Activated naive CD8-positive, alpha-beta T cell treated with anti-CD3 and anti-CD28 coated beads, Interleukin-2, amount 10 ng/mL, durations not matched to agents 7 days and 5 days (primary cell): ENCODE measurements around the gene ITM2A. TPM values are rescaled to one million over a fixed set of nuclear protein-coding genes. Genes with fewer than 3 reads are reported as not detected.

ENCODE experiments used
- ATAC-seq: fragments of 150-1000 bp; cut with Tn5 transposase; one replicate; pipeline ENCODE4 v1.10.0; 2021; ENCODE audit warnings: low read depth, moderate library complexity
- POLR2A ChIA-PET: fragments of 350-600 bp; sonication (Branson Sonifier 250); formaldehyde crosslinking; loops from one replicate; lab custom pipeline; 2021; ENCODE audit warnings: antibody characterized with exemption; lab: Charles Lee
- DNase-seq: peaks from one replicate; pipeline ENCODE4 v3.0.0; 2021
- H3K27ac Mint-ChIP-seq: one replicate; pipeline ENCODE4 v1.8.0; 2022; ENCODE audit warnings: mild to moderate bottlenecking, mixed read lengths
- H3K27me3 Mint-ChIP-seq: one replicate; pipeline ENCODE4 v1.8.0; 2022; ENCODE audit warnings: mild to moderate bottlenecking, moderate library complexity, mixed read lengths
- H3K36me3 Mint-ChIP-seq: one replicate; pipeline ENCODE4 v1.8.0; 2021; ENCODE audit warnings: mild to moderate bottlenecking, mixed read lengths
- H3K4me1 Mint-ChIP-seq: one replicate; pipeline ENCODE4 v1.8.0; 2021; ENCODE audit warnings: mixed read lengths
- H3K4me3 Mint-ChIP-seq: one replicate; pipeline ENCODE4 v1.8.0; 2022; ENCODE audit warnings: mild to moderate bottlenecking, moderate library complexity, mixed read lengths
- H3K9me3 Mint-ChIP-seq: one replicate; pipeline ENCODE4 v1.8.0; 2021; ENCODE audit warnings: mixed read lengths
- total RNA-seq, 2 experiments: library from RNA; stranded (reverse); gene quantifications; one replicate each; pipeline ENCODE4 v1.2.3, GENCODE V29; 2021

Gene ITM2A
- total RNA-seq, 2 experiments from 2014 or later = 75.8 to 84.6 TPM

DNA sequence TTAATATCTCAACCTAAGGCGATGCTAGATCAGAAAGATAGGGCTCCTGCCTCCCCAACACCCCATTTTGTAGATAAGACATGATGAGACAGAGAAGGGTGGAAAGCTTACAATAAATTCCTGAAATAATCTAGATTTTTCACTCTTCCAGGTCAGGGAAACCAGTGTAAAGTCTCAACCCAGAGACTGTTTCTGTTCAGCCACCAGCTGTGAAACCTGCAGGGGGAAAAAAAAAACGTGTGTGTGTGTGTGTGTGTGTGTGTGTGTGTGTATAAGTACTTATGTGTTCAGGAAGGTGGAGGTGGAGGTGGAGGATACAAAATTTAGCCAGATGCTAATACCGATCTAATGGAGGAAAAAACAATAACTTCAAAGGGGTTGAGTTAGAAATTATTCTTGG, 773 bp upstream of the ITM2A start:
- Mint-ChIP-seq H3K27ac (peak overlapping the region; percentile 94), H3K36me3 (peaks cover 4% of the 10 kb centered on the region), H3K27me3 (no peaks in the 10 kb centered on the region), H3K4me3 (peak overlapping the region; percentile 97), H3K9me3 (no peaks in the 10 kb centered on the region), H3K4me1 (peaks cover 22% of the 10 kb centered on the region)
- ATAC-seq (no peak), DNase-seq (no peak)
- POLR2A ChIA-PET = interaction anchor here (0.6 to 1.4 kb wide), 2 partner anchors 422 to 1541 kb away, joined by 4 to 6 read pairs; partner anchors contain the start of gene P2RY10

DNA sequence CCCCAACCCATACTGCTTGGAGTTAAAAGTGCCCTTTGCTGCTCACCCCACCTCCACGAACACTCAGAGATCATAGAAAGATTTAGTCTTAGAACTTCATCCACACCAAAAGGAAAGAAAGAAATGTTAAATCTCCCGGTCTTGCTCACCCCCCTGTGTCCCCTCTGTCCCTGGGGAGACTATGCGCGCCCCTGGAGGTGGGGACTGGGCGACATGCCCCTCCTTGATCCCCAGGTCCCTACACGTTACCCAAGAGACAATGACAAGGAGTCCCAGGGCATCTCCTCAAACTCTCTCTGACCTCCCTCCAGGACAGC, 620 bp downstream of the ITM2A start:
- no peak for ATAC-seq

DNA sequence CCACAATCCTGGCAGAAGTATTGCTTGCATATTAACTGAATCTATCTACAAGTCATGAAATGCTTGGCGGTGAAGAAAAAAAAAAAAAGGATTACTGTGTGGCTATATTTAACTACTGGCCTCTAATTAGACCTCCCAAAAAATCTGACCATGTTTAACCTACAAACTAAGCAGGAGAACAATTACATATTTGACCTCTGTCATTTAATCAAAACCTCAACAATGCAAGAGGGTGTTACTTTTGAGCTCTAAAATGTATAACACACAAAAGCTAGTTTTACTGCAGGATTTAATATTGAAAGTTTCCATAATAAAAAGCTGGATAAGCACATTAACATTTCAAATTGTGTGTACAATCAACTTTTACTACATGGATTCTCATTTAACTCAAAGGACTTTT, 1.5 kb downstream of the ITM2A start:
- POLR2A ChIA-PET = no interaction called here

More for the DNA sequence above, 620 bp downstream of the ITM2A start:
- H3K4me3 Mint-ChIP-seq = peak overlapping the region; percentile 97
- DNase-seq = no peak
- H3K27ac Mint-ChIP-seq = peak overlapping the region; percentile 94
- peaks cover 14% of the 10 kb centered on the region for H3K36me3 Mint-ChIP-seq
- no peaks in the 10 kb centered on the region for H3K9me3 Mint-ChIP-seq
- peaks cover 26% of the 10 kb centered on the region for H3K4me1 Mint-ChIP-seq
- POLR2A ChIA-PET = interaction anchor here (1.4 kb wide), 1 partner anchor 421 kb away, joined by 4 read pairs; the partner anchor contains the start of gene P2RY10
- H3K27me3 Mint-ChIP-seq = no peaks in the 10 kb centered on the region

DNA sequence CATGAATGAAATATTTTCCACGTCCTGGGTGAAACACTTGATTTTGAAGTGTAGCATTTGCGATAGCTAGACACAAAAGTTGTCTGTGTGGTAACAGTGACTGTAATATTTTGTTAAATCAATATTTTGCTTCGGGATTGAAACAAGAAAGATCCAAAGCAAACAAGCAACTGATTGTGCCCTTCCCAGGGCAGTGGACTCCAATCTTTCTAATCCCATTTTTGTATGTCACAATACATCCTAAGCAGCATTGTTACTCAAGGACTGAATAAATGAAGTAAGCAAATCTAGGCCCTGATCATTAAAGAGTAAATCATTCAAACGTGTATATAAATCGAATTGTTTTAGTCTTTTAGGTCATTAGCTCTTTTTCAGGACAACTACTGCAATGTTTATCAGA, 2.8 kb downstream of the ITM2A start:
- Mint-ChIP-seq H3K36me3 (peaks cover 20% of the 10 kb centered on the region), H3K4me3 (peak overlapping the region; percentile 69), H3K27ac (no peak overlapping the region), H3K27me3 (no peaks in the 10 kb centered on the region), H3K9me3 (no peaks in the 10 kb centered on the region), H3K4me1 (peaks cover 30% of the 10 kb centered on the region)
- POLR2A ChIA-PET = no interaction called here
- ATAC-seq = no peak
- no peak for DNase-seq

More for the DNA sequence above, 1.5 kb downstream of the ITM2A start:
- DNase-seq = no peak
- Mint-ChIP-seq H3K27ac (peak overlapping the region; percentile 94), H3K36me3 (peaks cover 20% of the 10 kb centered on the region), H3K4me3 (peak overlapping the region; percentile 97), H3K27me3 (no peaks in the 10 kb centered on the region), H3K9me3 (no peaks in the 10 kb centered on the region), H3K4me1 (peaks cover 30% of the 10 kb centered on the region)
- no peak for ATAC-seq

DNA sequence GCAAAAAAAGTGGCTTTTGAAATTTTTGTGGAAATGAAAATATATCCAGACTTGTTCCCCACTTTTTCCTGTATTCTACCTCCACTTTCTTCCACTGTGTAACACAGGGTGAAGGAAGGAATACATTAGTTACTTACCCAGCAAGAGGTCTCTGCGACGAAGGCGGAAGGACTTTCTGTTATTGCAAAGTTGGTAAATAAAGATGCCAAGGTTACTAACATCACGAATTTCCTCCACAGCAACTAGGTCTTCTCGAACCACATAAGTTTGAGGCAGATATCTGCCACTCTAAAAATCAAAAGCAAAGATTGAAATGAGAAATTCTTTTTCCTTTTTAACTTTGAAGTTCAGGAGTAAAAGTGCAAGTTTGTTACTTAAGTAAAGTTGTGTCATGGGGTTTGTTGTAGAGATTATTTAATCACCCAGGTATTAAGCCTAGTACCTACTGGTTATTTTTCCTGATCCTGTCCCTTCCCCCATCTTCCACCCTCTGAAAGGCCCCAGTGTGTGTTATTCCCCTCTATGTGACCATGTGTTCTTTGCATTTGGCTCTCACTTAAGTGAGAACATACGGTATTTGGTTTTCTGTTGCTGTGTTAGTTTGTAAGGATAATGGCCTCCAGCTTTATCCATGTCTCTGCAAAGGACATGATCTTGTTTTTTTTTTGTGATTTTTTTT, 5.8 kb downstream of the ITM2A start:
- Mint-ChIP-seq H3K27me3 (no peaks in the 10 kb centered on the region), H3K9me3 (no peaks in the 10 kb centered on the region), H3K27ac (peak overlapping the region; percentile 48), H3K4me3 (peak overlapping the region; percentile 28), H3K4me1 (peaks cover 20% of the 10 kb centered on the region), H3K36me3 (peaks cover 28% of the 10 kb centered on the region)
- ATAC-seq (no peak), DNase-seq (no peak)
- POLR2A ChIA-PET = no interaction called here

DNA sequence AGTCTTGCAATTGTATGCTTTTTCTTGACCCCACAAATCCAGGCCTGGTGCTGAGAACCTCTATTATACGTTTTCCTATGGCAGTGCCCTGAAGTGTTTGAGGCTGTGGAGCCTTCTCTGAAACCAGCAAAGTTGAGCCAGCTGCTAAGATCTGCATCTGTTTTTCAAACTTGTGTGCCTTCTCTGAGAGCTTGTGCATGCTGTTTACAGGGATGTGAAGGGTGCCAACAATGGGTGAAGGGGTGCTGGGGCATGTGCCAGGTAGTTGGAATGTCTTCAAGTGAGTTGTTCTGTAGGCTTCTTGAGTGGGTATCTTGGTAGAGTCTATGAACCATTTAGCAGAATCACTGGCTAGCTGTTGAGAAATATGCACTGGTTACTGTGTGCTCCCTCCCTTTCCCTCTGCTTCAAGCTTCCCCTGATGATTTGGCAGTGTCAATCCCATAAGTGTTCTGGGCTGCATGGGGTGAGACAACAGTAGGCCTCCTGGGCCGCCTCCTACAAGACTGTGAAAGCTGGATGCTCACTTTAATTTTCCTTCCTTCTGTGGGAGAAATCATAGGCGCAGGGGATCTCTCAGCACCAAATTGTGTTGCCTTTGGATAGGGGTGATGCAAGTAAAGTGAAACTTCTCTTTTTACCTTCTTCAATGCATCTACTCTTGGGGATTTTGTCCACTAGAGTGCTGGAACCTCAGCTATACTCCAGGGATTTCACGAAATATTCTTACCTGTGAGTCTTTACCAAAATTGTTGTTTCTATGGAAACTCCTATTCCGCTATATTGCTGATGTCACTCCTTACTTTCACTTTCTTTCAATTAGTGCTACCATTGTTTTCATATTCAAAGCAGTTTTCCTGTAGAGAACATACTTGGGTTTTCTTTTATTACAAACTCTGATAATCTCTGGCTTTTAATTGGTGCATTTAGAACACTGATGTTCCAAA, 30.0 kb downstream of the ITM2A start:
- Mint-ChIP-seq H3K4me3 (peak overlapping the region; percentile 73), H3K27ac (peak overlapping the region; percentile 83), H3K36me3 (peaks cover 6% of the 10 kb centered on the region), H3K4me1 (peaks cover 14% of the 10 kb centered on the region), H3K9me3 (peaks cover 3% of the 10 kb centered on the region), H3K27me3 (no peaks in the 10 kb centered on the region)
- no peak for ATAC-seq
- DNase-seq = no peak
- POLR2A ChIA-PET = no interaction called here

DNA sequence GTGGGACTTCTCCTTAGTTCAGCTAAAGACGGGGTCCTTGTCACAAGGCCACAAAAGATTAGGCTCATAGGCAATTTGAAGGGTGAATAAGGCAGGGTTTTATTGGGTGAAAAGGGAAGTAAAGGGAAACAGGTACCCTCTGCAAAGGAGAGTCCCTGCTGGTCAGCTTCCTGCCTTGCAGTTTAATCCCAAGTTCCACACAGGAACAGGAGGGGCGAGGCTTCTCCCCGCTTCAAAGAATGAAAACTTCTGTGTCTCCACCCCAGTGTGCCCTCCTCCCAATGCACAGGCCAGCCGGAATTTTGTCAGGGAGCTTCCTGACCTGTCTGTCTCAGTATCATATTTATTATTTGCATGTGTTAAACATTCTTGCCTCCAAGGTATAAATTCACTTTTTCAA, 37.1 kb downstream of the ITM2A start:
- DNase-seq (no peak), ATAC-seq (no peak)
- Mint-ChIP-seq H3K36me3 (no peaks in the 10 kb centered on the region), H3K4me1 (peaks cover 1% of the 10 kb centered on the region), H3K4me3 (no peak overlapping the region), H3K27ac (no peak overlapping the region), H3K9me3 (no peaks in the 10 kb centered on the region), H3K27me3 (no peaks in the 10 kb centered on the region)
- POLR2A ChIA-PET = no interaction called here

DNA sequence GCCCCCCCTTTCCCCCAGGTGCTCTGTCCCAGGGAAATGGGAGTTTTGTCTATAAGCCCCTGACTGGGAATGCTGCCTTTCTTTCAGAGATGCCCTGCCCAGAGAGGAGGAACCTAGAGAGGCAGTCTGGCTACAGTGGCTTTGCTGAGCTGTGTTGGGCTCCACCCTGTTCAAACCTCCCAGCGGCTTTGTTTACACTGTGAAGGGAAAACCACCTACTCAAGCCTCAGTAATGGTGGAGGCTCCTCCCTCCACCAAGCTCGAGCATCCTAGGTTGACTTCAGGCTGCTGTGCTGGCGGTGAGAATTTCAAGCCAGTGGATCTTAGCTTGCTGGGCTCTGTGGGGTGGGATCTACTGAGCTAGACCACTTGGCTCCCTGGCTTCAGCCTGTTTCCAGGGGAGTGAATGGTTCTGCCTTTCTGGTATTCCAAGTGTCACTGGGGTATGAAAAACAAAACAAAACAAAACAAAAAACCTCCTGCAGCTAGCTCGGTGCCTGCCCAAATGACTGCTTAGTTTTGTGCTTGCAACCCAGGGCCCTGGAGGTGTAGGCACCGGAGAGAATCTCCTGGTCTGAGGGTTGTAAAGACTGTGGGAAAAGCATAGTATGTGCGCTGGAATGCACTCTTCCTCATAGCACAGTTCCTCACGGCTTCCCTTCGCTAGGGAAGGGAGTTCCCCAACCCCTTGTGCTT, 41.7 kb downstream of the ITM2A start:
- DNase-seq (peak; percentile 24), ATAC-seq (peak; percentile 52)
- Mint-ChIP-seq H3K4me3 (peak overlapping the region; percentile 61), H3K9me3 (no peaks in the 10 kb centered on the region), H3K36me3 (no peaks in the 10 kb centered on the region), H3K4me1 (peaks cover 1% of the 10 kb centered on the region), H3K27ac (peak overlapping the region; percentile 63), H3K27me3 (no peaks in the 10 kb centered on the region)
- POLR2A ChIA-PET = no interaction called here

Other genes starting within 250 kb of the ITM2A start
- 10 to 100 TPM; 56.1 to 59.4 TPM for gene GPR174, start 222.6 kb downstream of the ITM2A start, total RNA-seq